D721Med (cell line): ENCODE measurements around the gene CORO2A.
"Not testable (repeated sequence)": the region's sequence is repeated elsewhere in the genome, so short reads cannot be mapped to it uniquely, and the experiment has no call there.

Experiments
- DNase-seq: peaks from one replicate; pipeline ENCODE4 v3.0.0; 2011; ENCODE audit warnings: low spot score; ENCODE audit not compliant: insufficient read length
- FAIRE-seq: peaks from 2 replicates; lab custom pipeline; 2011; peaks lifted over from hg19 to GRCh38; lab: Jason Lieb, UNC
- CTCF ChIP-seq: IDR thresholded peaks from 2 replicates; pipeline ENCODE4 v1.5.1; 2012; ENCODE audit warnings: mild to moderate bottlenecking, control low read depth; ENCODE audit not compliant: insufficient read depth; ENCODE audit errors: missing control alignments

The CORO2A gene

GRCh38 chr9:98080780-98081179 is 111.7 kb downstream of the CORO2A start:
- no peak for TF ChIP-seq CTCF
- DNase-seq, result no peak
- no peak for FAIRE-seq

GRCh38 chr9:98080326-98080725 is 112.1 kb downstream of the CORO2A start:
- TF ChIP-seq CTCF, result no peak
- FAIRE-seq (no peak), DNase-seq (no peak)

GRCh38 chr9:98078895-98079294 is 113.5 kb downstream of the CORO2A start:
- no peak for DNase-seq
- no peak for FAIRE-seq

GRCh38 chr9:98076514-98076890 is 115.9 kb downstream of the CORO2A start:
- not testable (repeated sequence) for DNase-seq, FAIRE-seq

More at GRCh38 chr9:98078895-98079294, 113.5 kb downstream of the CORO2A start:
- TF ChIP-seq CTCF, result no peak

GRCh38 chr9:98075332-98075805 is 117.1 kb downstream of the CORO2A start:
- DNase-seq (no peak), FAIRE-seq (no peak)
- TF ChIP-seq CTCF, result no peak

GRCh38 chr9:98074115-98074990 is 118.1 kb downstream of the CORO2A start:
- DNase-seq, result no peak
- peak; percentile 89 for TF ChIP-seq CTCF
- no peak for FAIRE-seq

GRCh38 chr9:98071737-98072136 is 120.7 kb downstream of the CORO2A start:
- DNase-seq (no peak), FAIRE-seq (no peak)
- TF ChIP-seq CTCF, result no peak
